Right lung (tissue), 10 donors: ENCODE measurements around the gene CAPNS2. TPM values are rescaled to one million over a fixed set of nuclear protein-coding genes. Genes with fewer than 3 reads are reported as not detected.

Source experiments
- DNase-seq, 2 donors: peaks; one replicate each; pipeline ENCODE4 v3.0.0-alpha.2; 2013
- long read RNA-seq, 8 donors: transcript quantifications; one replicate each; lab custom pipeline, GENCODE V29; 2026
- polyA plus RNA-seq, 5 donors: library from polyadenylated mRNA; unstranded; fragments of 120-200 nt; gene quantifications; one replicate each; pipeline versions ENCODE4 v1.2.1 to v1.2.3, GENCODE V29; 2013; ENCODE audit warnings: inconsistent platforms in 1 of 5, low replicate concordance in 1 of 5; ENCODE audit not compliant: insufficient read length in 5 of 5, insufficient read depth in 1 of 5

The CAPNS2 gene
- polyA plus RNA-seq, result under 1 TPM in 4 of 5 donors, not detected in 1; 0.10 to 0.48 (median 0.25) TPM
- long read RNA-seq, donor 1, partial matches to known transcripts, result 0 of 1 reads
- long read RNA-seq, donor 1, other reads (novel, unspliced or antisense), result 0 of 1 reads
- long read RNA-seq, donor 2, result 0 reads
- long read RNA-seq, donor 3, partial matches to known transcripts, result 0 of 1 reads
- long read RNA-seq, donor 3, other reads (novel, unspliced or antisense), result 0 of 1 reads
- long read RNA-seq, donor 4, partial matches to known transcripts, result 0 of 1 reads
- long read RNA-seq, donor 4, other reads (novel, unspliced or antisense), result 0 of 1 reads
- long read RNA-seq, donor 5, result 0 reads
- long read RNA-seq, donor 6, result 0 reads
- long read RNA-seq, donor 7, result 0 reads
- long read RNA-seq, donor 8, result 0 reads

DNA sequence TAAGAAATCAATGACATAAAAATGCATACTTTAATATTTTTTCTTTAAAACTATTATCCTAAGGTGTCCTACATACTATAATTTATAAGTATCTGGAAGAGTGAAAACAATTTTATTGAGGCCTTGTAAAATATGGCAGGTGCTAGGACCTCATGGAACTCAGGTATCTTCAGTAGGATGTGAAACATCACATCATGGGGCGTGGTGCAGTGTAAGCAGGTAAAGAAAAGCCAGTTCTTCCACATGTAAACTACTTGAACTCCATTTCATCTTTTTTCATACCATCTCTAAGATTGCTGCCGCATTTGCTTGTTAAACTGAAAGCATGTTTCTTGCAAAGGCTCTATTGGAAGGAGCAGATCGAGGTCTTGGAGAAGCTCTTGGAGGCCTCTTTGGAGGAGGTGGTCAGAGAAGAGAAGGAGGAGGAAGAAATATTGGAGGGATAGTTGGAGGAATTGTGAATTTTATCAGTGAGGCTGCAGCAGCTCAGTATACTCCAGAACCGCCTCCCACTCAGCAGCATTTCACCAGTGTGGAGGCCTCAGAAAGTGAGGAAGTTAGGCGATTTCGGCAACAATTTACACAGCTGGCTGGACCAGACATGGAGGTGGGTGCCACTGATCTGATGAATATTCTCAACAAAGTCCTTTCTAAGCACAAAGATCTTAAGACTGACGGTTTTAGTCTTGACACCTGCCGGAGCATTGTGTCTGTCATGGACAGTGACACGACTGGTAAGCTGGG, at the start of gene CAPNS2:
Gene CAPNS2 (plus strand): TSS at position 253 of the 744 bp plus-strand sequence. CDS start 73 bp downstream, at position 326.
- no peak for DNase-seq

DNA sequence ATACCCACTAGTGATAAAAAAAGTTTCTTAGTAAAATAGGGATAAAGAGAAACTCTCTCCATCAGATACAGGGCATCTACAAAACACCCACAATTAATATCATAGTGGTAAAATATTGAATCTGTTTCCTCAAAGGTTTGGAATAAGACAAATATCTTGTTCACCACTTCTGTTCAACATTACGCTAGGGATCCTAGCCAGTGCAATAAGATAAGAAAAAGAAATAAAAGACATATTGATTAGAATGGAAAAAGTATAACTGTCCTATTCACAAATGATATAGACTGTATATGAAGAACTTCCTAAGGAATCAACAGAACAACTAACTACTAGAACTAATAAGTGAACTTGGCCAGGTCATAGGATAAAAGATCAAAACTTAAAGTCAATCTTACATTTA, 44.7 kb upstream of the CAPNS2 start:
- no peak for DNase-seq

DNA sequence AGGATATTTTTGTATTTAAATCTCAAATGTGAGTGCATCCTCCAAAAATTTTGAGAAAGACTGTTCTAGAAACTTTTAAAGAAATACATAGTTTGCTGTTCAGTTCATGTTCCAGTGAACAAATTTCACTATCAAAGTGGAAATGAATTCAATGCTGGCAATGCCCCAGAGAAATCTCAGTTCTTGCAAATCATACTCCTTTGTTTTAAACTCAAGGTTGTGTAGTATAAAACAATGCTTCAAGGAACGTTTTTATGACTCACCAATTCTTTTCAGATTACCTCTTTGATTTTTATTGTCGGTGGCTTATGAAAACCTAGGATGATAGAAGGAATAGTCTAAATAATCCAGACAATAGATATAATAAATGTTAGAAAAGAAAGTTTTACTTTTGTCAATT, 40.0 kb upstream of the CAPNS2 start:
- no peak for DNase-seq

DNA sequence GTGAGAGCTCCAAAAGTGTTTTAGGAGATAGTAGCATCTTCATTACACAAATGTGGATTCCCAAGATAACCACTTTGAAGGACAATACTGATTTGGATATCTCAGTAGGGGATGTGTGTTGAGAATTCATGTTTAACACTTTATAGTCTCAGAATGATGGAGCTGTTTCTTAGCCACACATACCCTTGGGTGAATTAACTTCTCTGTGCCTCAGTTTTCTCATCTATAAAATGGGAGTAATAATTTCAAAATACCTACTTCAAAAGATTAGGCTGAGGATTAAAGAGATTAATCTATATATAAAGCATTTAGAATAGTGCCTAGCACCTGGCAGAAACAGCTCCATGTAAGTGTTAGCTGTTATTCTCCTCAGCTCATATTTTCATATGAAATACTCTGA, 38.6 kb upstream of the CAPNS2 start:
- no peak for DNase-seq

DNA sequence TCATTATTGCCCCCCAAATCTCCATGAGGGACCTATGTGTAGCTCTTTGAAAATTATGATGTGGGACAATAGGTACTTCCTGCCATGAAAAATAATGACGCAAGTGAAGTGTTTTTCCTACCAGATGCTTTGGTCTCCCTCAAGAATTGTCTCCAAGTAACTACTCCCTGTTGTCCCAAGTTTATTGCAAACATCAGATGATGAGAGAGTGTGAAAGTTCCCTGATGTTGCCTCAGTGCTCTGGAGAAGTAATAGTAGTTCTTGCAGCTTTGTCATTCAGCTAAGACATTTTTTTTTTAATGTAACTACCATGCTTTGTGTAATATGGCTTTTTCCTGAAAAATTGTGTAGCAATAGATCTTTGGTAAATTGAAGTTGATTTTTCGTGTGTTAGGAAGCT, 37.5 kb upstream of the CAPNS2 start:
- no peak for DNase-seq

DNA sequence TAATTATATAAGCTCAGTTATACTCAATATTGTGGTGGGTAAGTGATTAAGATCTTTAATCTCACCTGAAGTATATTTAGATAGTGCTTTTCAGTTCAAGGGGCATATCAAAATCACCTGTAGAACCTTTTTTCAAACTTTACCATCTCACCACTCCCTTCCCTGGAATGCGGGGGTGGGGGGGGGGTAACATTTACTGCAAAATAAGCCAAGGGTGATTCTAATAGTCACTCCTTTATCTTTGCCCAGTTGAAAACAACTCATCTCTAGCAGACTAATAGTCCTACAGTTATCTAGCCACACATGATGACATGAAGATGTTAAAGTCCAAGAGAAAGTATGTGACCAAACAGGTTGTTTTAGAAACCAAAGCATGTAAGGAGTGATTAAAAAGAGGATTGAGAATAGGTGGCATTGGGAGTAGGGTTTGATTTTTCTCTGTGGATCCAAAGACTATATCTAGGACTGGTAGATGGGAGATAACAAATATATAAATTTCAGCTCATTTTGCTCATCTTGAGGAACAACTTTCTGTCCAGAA, 36.1 kb upstream of the CAPNS2 start:
- no peak for DNase-seq

DNA sequence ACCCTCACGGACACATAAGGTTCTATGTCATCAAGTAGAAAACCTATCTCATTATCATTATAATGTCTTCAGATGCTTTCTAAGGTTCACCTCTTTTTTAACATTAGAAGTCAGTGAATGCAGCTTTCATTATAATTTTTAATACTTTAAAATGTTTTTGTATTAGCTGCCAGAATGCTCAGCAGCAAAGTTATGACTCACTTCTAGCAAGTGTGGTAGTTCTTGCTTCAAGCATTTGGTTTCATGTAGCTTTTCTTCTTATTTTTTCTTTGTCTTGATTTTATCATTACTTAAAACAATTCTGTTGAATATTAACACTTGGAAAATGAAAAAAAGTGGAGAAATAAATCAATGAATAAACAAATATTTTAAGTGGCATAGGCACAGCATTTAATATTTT, 34.3 kb upstream of the CAPNS2 start:
- DNase-seq, result no peak

DNA sequence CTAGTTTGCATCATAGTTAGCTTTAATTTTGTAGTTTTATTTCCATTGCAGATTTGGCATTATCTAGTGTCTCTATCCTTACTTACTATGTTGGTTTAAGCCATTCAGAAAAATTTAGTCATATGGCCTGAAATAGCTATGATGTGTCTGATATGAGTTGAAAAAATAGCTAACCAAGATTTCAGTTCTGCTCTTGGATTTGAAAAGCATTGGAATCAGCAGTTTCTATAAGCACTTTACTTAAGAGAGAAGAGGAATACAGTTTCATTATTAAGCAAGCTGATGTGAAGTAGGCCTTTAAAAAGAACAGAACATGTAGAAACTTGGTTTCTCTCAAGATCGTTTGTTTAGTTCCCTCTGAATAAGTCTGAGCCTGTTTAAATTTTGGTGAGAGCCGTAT, 31.7 kb upstream of the CAPNS2 start:
- DNase-seq, result no peak

DNA sequence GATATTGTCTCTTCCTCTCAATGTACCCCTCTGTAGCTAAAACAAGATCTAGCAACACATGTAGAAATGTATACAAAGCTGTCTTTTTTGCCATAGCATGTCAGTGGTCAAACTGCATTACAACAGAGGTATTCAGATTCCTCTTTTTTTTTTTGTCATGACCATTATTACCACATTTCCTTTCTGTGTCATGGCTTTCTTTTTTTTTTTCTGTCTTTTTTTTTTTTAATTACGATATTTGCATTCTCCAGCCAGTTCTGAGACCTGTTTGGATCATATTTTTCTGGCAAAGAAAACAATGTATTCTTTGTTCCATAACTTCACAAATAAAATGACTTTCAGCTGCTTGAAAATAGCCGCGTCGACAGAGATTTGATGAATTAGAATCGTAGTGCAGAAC, 27.4 kb upstream of the CAPNS2 start:
- DNase-seq, result no peak

DNA sequence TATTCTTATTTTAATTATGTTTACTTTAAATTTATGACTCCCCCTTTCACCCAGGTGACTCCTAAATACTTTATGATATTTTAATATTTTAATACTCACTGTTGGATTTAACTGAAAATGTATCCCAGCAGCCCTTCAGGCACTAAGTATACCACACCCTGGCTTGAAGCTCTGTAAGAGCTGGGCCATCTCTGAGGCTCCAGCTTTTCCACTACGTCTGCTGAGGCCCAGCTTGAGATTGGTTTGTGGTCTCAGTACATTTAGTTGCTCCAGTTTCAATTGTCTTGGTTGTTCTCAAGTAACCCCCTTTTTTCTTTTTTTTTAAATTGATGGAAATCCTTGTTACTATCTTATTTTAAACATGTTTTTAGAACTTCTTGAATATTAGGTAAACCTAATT, 27.0 kb upstream of the CAPNS2 start:
- DNase-seq, result no peak

DNA sequence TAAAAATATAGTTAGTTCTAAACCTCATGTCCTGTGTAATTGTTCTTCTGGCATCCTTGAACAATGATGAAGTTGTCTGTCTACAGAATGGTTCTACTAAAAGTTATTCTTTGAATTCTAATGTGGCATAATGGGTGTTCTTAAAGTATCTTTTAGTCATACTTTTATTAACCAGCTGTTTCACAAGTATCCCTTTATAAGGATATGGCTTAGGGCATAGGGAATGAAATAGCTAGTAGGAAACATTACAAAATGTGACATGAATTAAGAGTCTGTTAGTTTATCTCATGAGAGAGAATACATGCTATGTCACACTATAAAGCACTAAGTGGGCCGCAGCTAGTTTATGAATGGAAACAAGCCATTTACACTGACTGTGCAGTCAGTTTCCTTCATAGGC, 26.3 kb upstream of the CAPNS2 start:
- DNase-seq, result no peak

DNA sequence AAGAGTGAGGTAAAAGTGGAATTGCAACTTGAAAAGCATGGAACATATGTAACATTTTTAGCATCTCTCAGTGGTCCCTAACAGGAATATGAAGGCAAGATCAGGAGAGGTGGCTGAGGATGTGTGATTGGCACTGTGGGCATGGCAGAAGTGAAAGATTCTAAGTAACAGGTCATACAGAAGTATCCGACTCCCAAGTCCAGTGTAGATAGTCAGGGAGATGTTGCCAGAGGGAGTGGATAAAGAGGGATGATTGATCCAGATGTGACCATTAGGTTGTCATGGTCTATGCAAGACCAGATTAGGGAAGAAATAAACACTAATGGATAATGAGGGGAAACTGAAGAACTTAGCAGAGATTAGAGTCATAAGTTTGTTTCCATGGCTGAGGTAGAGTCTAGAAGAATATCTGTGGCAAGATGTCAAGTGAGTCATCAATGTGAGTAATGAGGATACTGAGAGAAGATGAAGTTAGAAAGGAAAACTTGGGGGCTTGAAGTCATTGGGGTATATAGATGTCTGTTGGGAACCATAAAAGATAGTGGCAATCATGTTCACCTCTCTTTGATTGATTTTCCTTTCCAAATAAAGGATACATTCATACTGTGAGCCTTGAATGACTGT, 23.9 kb upstream of the CAPNS2 start:
- no peak for DNase-seq

DNA sequence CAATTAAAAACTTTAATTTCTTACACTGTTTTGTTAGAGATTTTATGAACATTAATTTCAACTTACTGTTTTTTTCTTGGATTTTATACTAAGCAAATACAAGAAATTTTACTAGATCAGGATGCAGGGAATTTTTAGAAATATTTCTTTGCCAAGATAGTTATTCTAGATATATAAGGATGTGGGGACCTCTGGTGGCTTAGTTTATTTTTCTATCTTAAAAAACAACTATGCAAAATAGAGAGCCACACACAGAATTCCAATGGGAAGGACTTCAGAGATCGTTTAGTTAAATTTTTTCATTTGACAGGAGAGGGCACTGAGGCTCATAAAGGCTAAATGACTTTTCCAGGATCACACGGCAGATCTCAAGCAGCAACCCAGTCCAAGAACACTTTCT, 23.0 kb upstream of the CAPNS2 start:
- DNase-seq, result no peak

DNA sequence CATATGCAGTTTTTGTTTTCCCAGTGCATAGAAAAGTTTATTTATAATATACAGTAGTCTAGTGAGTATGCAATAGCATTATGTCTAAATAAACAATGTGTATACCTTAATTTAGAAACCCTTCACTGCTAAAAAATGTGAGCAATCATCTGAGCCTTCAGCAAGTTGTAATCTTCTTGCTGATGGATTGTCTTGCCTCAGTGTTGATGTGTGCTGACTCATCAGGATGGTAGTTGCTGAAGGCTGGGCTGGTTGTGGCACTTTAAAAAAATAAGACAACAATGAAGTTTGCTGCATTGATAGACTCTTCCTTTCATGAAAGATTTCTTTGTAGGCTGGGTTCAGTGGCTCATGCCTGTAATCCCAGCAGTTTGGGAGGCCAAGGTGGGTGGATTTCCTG, 13.9 kb upstream of the CAPNS2 start:
- no peak for DNase-seq

DNA sequence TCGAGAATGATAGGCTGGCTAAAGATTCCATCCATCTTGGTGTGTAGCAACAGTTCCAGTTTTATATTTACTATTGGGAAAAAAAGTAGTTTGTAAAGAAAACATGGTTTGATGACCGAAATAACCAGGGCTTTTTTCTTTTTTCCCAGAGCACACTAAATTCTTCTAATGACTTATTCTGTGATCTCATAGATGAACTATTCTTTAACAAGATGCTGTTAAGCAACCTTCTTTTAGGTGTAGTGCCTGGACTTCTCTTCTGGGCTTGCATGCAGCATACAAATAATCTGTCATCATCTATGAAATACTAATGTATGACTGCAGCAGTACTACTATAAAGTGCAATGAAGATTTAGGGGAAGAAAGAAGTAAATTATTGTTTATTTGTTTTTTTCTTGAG, 11.0 kb upstream of the CAPNS2 start:
- DNase-seq, result no peak

DNA sequence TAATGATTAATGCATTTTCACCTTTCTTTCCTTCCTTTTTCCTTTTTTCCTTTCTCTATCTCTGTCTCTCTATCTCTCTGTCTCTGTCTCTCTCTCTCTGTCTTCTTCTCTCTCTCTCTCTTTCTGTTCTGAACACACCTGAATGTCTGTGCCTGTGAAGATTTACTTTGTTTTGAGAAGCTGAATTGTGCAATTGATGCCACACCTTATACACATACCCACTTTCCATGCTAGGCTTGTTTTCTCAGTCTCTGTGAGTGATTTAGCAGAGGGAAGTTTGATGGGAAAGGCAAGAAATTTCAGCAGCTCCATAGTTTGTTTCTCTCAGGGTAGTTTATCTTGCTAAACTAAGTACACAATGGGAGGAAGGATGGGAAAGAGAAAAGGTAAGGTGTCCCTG, 9.3 kb upstream of the CAPNS2 start:
- no peak for DNase-seq

DNA sequence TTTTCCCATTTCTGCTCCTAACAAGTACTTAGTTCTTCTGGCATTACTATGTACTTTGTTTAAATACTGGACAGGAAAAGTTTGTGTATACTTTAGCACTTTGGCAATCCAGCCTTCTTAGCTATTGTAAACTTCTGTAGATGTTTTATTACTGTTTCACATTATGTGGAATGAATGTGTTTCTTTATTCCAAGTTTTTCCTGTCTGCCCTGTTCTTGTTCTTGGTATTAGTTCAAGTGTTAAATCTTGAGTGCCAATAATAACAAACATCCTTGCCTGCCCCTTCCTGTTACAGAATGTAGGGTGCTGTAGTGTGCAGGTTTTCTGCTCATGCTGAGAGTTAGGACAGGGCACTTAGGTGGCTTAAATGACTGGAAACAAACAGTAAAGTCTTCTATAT, 7.3 kb upstream of the CAPNS2 start:
- no peak for DNase-seq

DNA sequence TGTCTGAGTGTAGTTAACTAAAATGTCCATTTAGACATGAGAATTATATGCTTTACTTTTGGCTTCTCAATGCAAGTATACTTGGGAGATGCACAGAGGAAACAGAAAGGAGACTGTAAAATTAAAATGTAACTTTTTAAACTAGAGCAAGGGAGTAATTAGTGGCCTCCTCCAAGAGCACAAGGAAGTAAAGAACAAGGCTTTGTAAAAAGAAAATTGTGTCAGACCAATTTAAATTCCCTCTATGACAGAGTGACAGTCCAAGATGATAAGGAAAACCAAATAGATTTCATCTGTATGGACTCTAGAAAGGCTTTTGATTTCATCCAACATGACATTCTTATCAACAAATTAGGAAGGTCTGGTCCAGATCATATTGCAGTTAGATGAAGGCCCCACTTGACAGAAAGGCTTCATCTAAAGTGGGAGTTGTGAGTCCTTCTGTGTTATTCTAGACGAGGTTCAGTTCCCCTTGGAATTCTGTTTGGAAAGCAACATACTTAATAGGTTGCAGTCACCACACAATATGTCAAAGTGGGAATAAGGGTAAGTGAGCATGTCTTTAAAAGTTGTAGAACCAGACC, 6.5 kb upstream of the CAPNS2 start:
- no peak for DNase-seq

DNA sequence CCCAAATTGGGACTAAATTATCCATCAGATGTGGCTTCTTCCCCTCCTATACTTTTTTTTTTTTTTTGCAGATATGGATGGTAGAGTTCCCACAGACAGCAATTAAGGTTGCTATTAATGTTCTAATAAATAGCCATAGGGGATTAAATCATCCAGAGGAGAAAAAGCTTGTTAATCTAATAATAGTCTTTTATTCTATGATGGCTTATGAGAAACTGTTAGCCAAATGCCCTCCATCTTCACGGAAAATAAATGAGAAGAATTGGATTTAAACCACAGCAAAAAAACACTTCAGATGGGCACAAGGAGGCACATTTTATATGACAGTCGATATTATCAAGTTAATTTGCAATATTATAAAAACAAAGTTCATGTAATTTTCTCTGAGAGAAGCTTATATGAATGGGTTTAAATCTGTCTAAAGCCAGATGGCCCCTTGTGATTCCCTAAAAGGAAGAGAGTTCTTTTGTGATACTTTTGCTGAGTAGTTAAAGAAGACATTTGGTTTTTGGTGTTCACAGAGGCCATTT, 5.1 kb upstream of the CAPNS2 start:
- no peak for DNase-seq

DNA sequence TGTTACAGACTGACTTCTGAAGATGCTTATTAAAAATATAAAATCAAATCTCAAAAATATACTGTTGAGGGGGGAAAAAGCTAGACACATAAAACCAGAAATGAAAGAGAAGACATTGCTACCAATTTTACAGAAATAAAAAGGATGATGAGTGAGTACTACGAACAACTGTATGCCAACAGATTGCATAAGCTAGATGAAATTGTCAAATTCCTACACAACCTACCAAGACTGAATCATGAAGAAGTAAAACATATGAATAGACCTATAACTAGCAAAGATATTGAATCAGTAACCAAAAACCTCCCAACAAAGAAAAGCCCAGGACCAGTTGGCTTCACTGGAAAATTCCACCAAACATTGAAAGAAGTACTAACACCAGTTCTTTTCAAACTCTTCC, 3.5 kb upstream of the CAPNS2 start:
- DNase-seq, result no peak

DNA sequence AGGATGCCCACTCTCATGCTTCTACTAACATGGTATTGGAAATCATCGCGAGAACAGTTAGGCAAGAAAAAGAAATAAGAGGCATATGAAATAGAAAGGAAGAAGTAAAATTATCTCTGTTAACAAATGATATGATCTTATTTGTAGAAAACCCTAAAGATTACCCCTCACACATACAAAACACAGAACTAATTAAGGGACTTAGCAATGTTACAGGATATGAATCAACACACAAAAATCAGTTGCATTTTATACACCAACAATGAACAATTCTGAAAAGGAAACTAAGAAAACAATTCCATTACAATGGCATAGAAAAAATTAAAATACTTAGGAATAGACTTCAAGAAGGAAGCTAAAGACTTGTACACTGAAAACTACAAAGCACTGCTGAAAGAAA, 2.7 kb upstream of the CAPNS2 start:
- no peak for DNase-seq

DNA sequence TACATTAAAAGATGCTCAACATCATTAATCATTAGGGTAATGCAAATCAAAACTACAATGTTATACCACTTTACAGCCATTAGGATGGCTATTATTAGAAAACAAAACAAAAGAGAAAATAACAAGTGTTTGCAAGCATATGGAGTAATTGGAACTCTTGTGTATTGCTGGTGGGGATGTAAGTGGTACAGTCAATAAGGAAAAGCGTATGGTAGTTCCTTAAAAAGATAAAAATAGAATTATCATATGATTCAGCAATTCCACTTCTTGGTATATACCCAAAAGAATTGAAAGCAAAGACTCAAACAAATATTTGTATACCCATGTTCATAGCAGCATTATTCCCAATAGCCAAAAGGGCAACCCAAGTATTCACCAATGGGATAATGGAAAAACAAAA, 1.4 kb upstream of the CAPNS2 start:
- no peak for DNase-seq
